Testis (tissue), 3 donors: ENCODE data around the gene KCNJ16. TPM values are rescaled to one million over a fixed set of nuclear protein-coding genes. Genes with fewer than 3 reads are reported as not detected.

Experiments used
- DNase-seq: peaks from one replicate; pipeline ENCODE4 v3.0.0-alpha.2; 2019
- H3K27ac ChIP-seq, 2 donors: fragments of 200-600 bp; sonication (generic); one replicate each; pipeline ENCODE4 v1.5.1; 2019
- H3K27me3 ChIP-seq: fragments of 200-600 bp; sonication (generic); one replicate; pipeline ENCODE4 v1.5.1; 2019
- H3K36me3 ChIP-seq: fragments of 200-600 bp; sonication (generic); one replicate; pipeline ENCODE4 v1.5.1; 2017; ENCODE audit warnings: low read depth; ENCODE audit errors: missing control alignments
- H3K4me1 ChIP-seq: fragments of 200-600 bp; sonication (generic); one replicate; pipeline ENCODE4 v1.5.1; 2019
- H3K4me3 ChIP-seq, 2 donors: fragments of 200-600 bp; sonication (generic); one replicate each; pipeline ENCODE4 v1.5.1; 2017 to 2019
- H3K9me3 ChIP-seq: fragments of 200-600 bp; sonication (generic); one replicate; pipeline ENCODE4 v1.5.1; 2017
- POLR2A ChIP-seq: fragments of 450-650 bp; IDR thresholded peaks from one replicate; pipeline ENCODE4 v1.6.1; 2017; ENCODE audit warnings: antibody characterized with exemption, mild to moderate bottlenecking, moderate library complexity
- WGBS, 2 donors: methylation state at CpG; one replicate each; pipeline ENCODE4 v1.1.5; 2018; 5-methylcytosine and 5-hydroxymethylcytosine counted together
- intact Hi-C: fragments of 100-400 bp; cut with DNase I; formaldehyde crosslinking; loops from one replicate; pipeline ENCODE4 v1.15.1; 2023; ENCODE audit warnings: low total_unique reads
- polyA plus RNA-seq: library from polyadenylated mRNA; stranded (reverse); fragments of 350-450 nt; fragmentation: Illumina TruSeq; extraction: RNeasy Lipid Tissue Mini Kit (QIAGEN cat#74804); gene quantifications from one replicate; pipeline ENCODE4 v1.2.3, GENCODE V29; 2014; ENCODE audit warnings: low read depth, low replicate concordance; ENCODE audit not compliant: insufficient read depth
- total RNA-seq, 2 donors: library from RNA; depleted of rRNA; stranded (reverse); fragments of >200 nt; gene quantifications; one replicate each; pipeline ENCODE4 v1.2.3, GENCODE V29; 2016
- TF ChIP-seq, protein P1 (sequence below), 3 experiments: fragments of 450-650 bp in 2 of 3; fragments of 200-600 bp in 1 of 3; sonication (generic) in 1 of 3; IDR thresholded peaks; one replicate each; pipeline ENCODE4 v1.5.1; 2016 to 2019; ENCODE audit warnings: antibody characterized with exemption in 3 of 3, mild to moderate bottlenecking in 2 of 3, moderate library complexity in 1 of 3

Gene KCNJ16
- total and polyA plus RNA-seq, 3 donors from 2014 or later: 2.0 to 3.7 (median 2.2) TPM

DNA sequence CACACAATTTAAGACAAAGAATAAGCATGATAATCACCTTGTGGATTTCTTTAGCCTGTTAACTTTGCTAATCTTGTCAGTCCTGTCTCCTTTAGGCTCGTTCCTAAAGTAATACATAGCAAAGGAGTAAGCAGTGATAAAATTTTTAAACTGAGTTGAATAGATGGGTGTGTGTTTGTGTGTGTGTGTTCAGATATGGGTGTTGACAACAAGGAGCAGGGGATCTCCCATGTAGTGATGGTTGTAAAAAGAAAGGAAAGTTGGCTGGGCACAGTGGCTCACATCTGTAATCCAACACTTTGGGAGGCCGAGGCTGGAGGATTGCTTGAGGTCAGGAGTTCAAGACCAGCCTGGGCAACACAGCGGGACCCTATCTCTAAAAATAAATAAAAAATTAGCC, 49.7 kb downstream of the KCNJ16 start:
- Histone ChIP-seq H3K4me1 (no peaks in the 10 kb centered on the region), H3K27ac (no peak overlapping the region), H3K36me3 (no peaks in the 10 kb centered on the region), H3K27me3 (no peaks in the 10 kb centered on the region), H3K4me3 (no peak overlapping the region), H3K9me3 (no peaks in the 10 kb centered on the region)
- intact Hi-C loops: no loop called here
- no peak for TF ChIP-seq POLR2A
- TF ChIP-seq, protein P1, sequence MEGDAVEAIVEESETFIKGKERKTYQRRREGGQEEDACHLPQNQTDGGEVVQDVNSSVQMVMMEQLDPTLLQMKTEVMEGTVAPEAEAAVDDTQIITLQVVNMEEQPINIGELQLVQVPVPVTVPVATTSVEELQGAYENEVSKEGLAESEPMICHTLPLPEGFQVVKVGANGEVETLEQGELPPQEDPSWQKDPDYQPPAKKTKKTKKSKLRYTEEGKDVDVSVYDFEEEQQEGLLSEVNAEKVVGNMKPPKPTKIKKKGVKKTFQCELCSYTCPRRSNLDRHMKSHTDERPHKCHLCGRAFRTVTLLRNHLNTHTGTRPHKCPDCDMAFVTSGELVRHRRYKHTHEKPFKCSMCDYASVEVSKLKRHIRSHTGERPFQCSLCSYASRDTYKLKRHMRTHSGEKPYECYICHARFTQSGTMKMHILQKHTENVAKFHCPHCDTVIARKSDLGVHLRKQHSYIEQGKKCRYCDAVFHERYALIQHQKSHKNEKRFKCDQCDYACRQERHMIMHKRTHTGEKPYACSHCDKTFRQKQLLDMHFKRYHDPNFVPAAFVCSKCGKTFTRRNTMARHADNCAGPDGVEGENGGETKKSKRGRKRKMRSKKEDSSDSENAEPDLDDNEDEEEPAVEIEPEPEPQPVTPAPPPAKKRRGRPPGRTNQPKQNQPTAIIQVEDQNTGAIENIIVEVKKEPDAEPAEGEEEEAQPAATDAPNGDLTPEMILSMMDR (IDR thresholded peaks at IDR 0.05): no peak
- 83 to 84% methylated on average over 3 of the region's 3 CpGs for WGBS, 2 donors
- no peak for DNase-seq

- no peak for TF ChIP-seq POLR2A
- TF ChIP-seq, protein P1 (IDR thresholded peaks at IDR 0.05): no peak
- no peak for DNase-seq
- H3K27ac ChIP-seq: no peak overlapping the region
Measured at GRCh38 chr17:70127221-70127873, 52.3 kb downstream of the KCNJ16 start.

GRCh38 chr17:70128727-70129238, 53.8 kb downstream of the KCNJ16 start:
- peak overlapping the region; percentile 30 to 31 for H3K4me3 ChIP-seq
- TF ChIP-seq POLR2A: no peak
- TF ChIP-seq, protein P1 (IDR thresholded peaks at IDR 0.05): no peak
- no peaks in the 10 kb centered on the region for H3K4me1 ChIP-seq
- DNase-seq: peak; percentile 76
- H3K36me3 ChIP-seq: no peaks in the 10 kb centered on the region
- H3K27me3 ChIP-seq: no peaks in the 10 kb centered on the region
- H3K9me3 ChIP-seq: no peaks in the 10 kb centered on the region
- H3K27ac ChIP-seq: peak overlapping the region in 1 of 2 donors; percentile 4
- intact Hi-C loops: no loop called here
- WGBS, 2 donors: 64 to 76% methylated on average over 23 of the region's 23 CpGs

More at GRCh38 chr17:70127221-70127873, 52.3 kb downstream of the KCNJ16 start:
- whole genome bisulfite sequencing, 2 donors: 88 to 90% methylated on average over 6 of the region's 6 CpGs
- Histone ChIP-seq H3K4me1 (no peaks in the 10 kb centered on the region), H3K36me3 (no peaks in the 10 kb centered on the region), H3K9me3 (no peaks in the 10 kb centered on the region), H3K4me3 (no peak overlapping the region), H3K27me3 (no peaks in the 10 kb centered on the region)
- intact Hi-C loops: no loop called here

- Histone ChIP-seq H3K9me3 (no peaks in the 10 kb centered on the region), H3K4me3 (no peak overlapping the region), H3K27ac (no peak overlapping the region), H3K4me1 (no peaks in the 10 kb centered on the region), H3K36me3 (no peaks in the 10 kb centered on the region), H3K27me3 (no peaks in the 10 kb centered on the region)
- intact Hi-C loops: no loop called here
- no peak for TF ChIP-seq POLR2A
- TF ChIP-seq, protein P1 (IDR thresholded peaks at IDR 0.05): no peak
- no peak for DNase-seq
- WGBS, 2 donors: 73 to 74% methylated on average over 3 of the region's 3 CpGs
Measured at GRCh38 chr17:70130289-70130688, 55.3 kb downstream of the KCNJ16 start.

DNA sequence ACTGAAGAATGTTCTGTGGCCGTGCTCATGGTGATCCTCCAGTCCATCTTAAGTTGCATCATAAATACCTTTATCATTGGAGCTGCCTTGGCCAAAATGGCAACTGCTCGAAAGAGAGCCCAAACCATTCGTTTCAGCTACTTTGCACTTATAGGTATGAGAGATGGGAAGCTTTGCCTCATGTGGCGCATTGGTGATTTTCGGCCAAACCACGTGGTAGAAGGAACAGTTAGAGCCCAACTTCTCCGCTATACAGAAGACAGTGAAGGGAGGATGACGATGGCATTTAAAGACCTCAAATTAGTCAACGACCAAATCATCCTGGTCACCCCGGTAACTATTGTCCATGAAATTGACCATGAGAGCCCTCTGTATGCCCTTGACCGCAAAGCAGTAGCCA, 57.5 kb downstream of the KCNJ16 start:
- TF ChIP-seq, protein P1 (IDR thresholded peaks at IDR 0.05): no peak
- TF ChIP-seq POLR2A: no peak
- Histone ChIP-seq H3K4me3 (no peak overlapping the region), H3K36me3 (no peaks in the 10 kb centered on the region), H3K4me1 (peaks cover 5% of the 10 kb centered on the region), H3K9me3 (no peaks in the 10 kb centered on the region), H3K27ac (no peak overlapping the region), H3K27me3 (no peaks in the 10 kb centered on the region)
- WGBS, 2 donors: 96 to 97% methylated on average over 11 of the region's 11 CpGs
- intact Hi-C loops: no loop called here
- no peak for DNase-seq
